HepG2 (cell line): ENCODE measurements around the gene TNFAIP2. TPM values are rescaled to one million over a fixed set of nuclear protein-coding genes. Genes with fewer than 3 reads are reported as not detected.

ENCODE experiments used
- ARID4A ChIP-seq: sonication (generic); formaldehyde crosslinking; IDR thresholded peaks from 2 replicates; pipeline ENCODE4 v1.5.0; 2020; ENCODE audit warnings: mild to moderate bottlenecking, missing genetic modification reagents, borderline replicate concordance
- BCL6 ChIP-seq: IDR thresholded peaks from 2 replicates; pipeline ENCODE4 v1.6.1; 2016; ENCODE audit warnings: missing genetic modification reagents, missing compliant biosample characterization
- BHLHE40 ChIP-seq: IDR thresholded peaks from 2 replicates; pipeline ENCODE4 v1.6.1; 2011; ENCODE audit warnings: low read length, improper control_type of control experiment
- ISX ChIP-seq: sonication (generic); formaldehyde crosslinking; conservative IDR thresholded peaks from 2 replicates; pipeline ENCODE4 v1.5.0; 2020; ENCODE audit warnings: missing genetic modification reagents
- MAFG ChIP-seq: sonication (generic); formaldehyde crosslinking; IDR thresholded peaks from 2 replicates; pipeline ENCODE4 v1.5.1; 2020; ENCODE audit warnings: mild to moderate bottlenecking, missing genetic modification reagents
- MATR3 ChIP-seq: sonication (generic); formaldehyde crosslinking; IDR thresholded peaks from 2 replicates; pipeline ENCODE4 v1.4.0; 2020; ENCODE audit warnings: missing genetic modification reagents
- NFATC3 ChIP-seq: sonication (generic); formaldehyde crosslinking; IDR thresholded peaks from 2 replicates; pipeline ENCODE4 v1.5.1; 2020; ENCODE audit warnings: mild to moderate bottlenecking, missing genetic modification reagents
- SAP130 ChIP-seq: IDR thresholded peaks from 2 replicates; pipeline ENCODE4 v1.6.1; 2016; ENCODE audit warnings: low read depth
- SKI ChIP-seq: fragments of 450-650 bp; IDR thresholded peaks from one replicate; pipeline ENCODE4 v1.6.1; 2018; ENCODE audit warnings: mild to moderate bottlenecking; ENCODE audit not compliant: partially characterized antibody
- SPEN ChIP-seq: sonication (generic); formaldehyde crosslinking; IDR thresholded peaks from 2 replicates; pipeline ENCODE4 v1.5.1; 2020; ENCODE audit warnings: low read depth, mild to moderate bottlenecking, missing genetic modification reagents
- THAP9 ChIP-seq: sonication (generic); formaldehyde crosslinking; IDR thresholded peaks from 2 replicates; pipeline ENCODE4; 2020; ENCODE audit warnings: missing genetic modification reagents, mild to moderate bottlenecking, borderline replicate concordance
- ZNF292 ChIP-seq: sonication (generic); formaldehyde crosslinking; IDR thresholded peaks from 2 replicates; pipeline ENCODE4 v1.8.1; 2022; ENCODE audit warnings: mild to moderate bottlenecking, low read depth, missing genetic modification reagents, borderline replicate concordance
- ZNF431 ChIP-seq: sonication (generic); formaldehyde crosslinking; IDR thresholded peaks from 2 replicates; pipeline ENCODE4 v1.9.0; 2022; ENCODE audit warnings: missing genetic modification reagents, low read depth, mild to moderate bottlenecking, borderline replicate concordance
- ZNF580 ChIP-seq: IDR thresholded peaks from 2 replicates; pipeline ENCODE4 v1.6.1; 2016; ENCODE audit warnings: low read depth, borderline replicate concordance
- ZNF609 ChIP-seq: sonication (generic); formaldehyde crosslinking; IDR thresholded peaks from 2 replicates; pipeline ENCODE4 v1.4.0; 2020; ENCODE audit warnings: mild to moderate bottlenecking, missing genetic modification reagents, borderline replicate concordance
- ZSCAN29 ChIP-seq: sonication (generic); formaldehyde crosslinking; conservative IDR thresholded peaks from 2 replicates; pipeline ENCODE4 v1.4.0; 2020; ENCODE audit warnings: mild to moderate bottlenecking, missing genetic modification reagents
- polyA plus RNA-seq, 8 experiments: library from polyadenylated mRNA; depleted of rRNA in 3 of 8; stranded (reverse) in 7 of 8; unstranded in 1 of 8; fragments of >200 nt; fragmentation: Illumina TruSeq in 4 of 8; extraction: Trizol in 4 of 8; gene quantifications; 2 replicates each; pipeline versions ENCODE4 v1.2.1 to v1.2.3, GENCODE V29; 2011 to 2016; ENCODE audit warnings: low read depth in 4 of 8, missing spikeins in 1 of 8, mixed read lengths in 1 of 8; ENCODE audit not compliant: insufficient read depth in 1 of 8
- total RNA-seq, 5 experiments: library from RNA; depleted of rRNA; stranded (reverse); fragments of >200 nt; fragmentation: Illumina TruSeq; extraction: Trizol; gene quantifications; 2 replicates each; pipeline ENCODE4 v1.2.3, GENCODE V29; 2016; ENCODE audit warnings: low read depth in 1 of 5

The TNFAIP2 gene
- total and polyA plus RNA-seq, 2 of the 13 experiments (the other 11 are each of a cell fraction or from before 2014, with no cell fraction given): 0.46 to 1.5 TPM

- peak; percentile 65; the same call in 1 of the 2 replicates for TF ChIP-seq THAP9
- TF ChIP-seq ARID4A: peak; percentile 76; the same call in 1 of the 2 replicates
- 0 out of 2 replicates have a peak, but pooled peaks have one; percentile 62 for TF ChIP-seq ZSCAN29 (CRISPR knock-in tag)
- TF ChIP-seq MATR3: no peak
- no peak for TF ChIP-seq BCL6 (CRISPR knock-in tag)
- TF ChIP-seq SKI: peak; percentile 57
- peak; percentile 67 for TF ChIP-seq ZNF431 (CRISPR knock-in tag)
- 0 out of 2 replicates have a peak, but pooled peaks have one; percentile 19 for TF ChIP-seq ZNF292 (CRISPR knock-in tag)
- no peak for TF ChIP-seq MAFG (CRISPR knock-in tag)
- 0 out of 2 replicates have a peak, but pooled peaks have one; percentile 26 for TF ChIP-seq BHLHE40
- peak; percentile 80; the same call in 1 of the 2 replicates for TF ChIP-seq SPEN
- no peak for TF ChIP-seq ISX (CRISPR knock-in tag)
- no peak for TF ChIP-seq NFATC3
- peak; percentile 79 for TF ChIP-seq SAP130 (CRISPR knock-in tag)
- peak; percentile 39; the same call in 1 of the 2 replicates for TF ChIP-seq ZNF609 (CRISPR knock-in tag)
- no peak for TF ChIP-seq ZNF580 (CRISPR knock-in tag)
These were observed 28.7 kb upstream of the TNFAIP2 start, which contains the start of gene EXOC3L4 (continued) for GRCh38 chr14:103094406-103095209.
